Measurements from ENCODE around the gene PLPPR3. TPM values are rescaled to one million over a fixed set of nuclear protein-coding genes. Genes with fewer than 3 reads are reported as not detected.

PLPPR3 gene
- total RNA-seq: not detected

- TF ChIP-seq POLR2AphosphoS5 (IDR thresholded peaks at IDR 0.05): no peak
- no peak for TF ChIP-seq EP300 (IDR thresholded peaks at IDR 0.05)
- no peak for TF ChIP-seq POLR2A (IDR thresholded peaks at IDR 0.05)
- TF ChIP-seq CTCF (IDR thresholded peaks at IDR 0.05): no peak
- Histone ChIP-seq H3K36me3 (no peaks in the 10 kb centered on the region), H3K4me3 (peak within 1 kb of the TSS; percentile 47), H3K27ac (no peak within 1 kb of the TSS), H3K27me3 (peaks cover 29% of the 10 kb centered on the region), H3K4me1 (peaks cover 15% of the 10 kb centered on the region), H3K9me3 (no peaks in the 10 kb centered on the region)
- WGBS: 0% methylated on average over 1 of the region's 86 CpGs
- no peak for DNase-seq (ENCODE audit: low spot score in 2 of 2)
Measured at GRCh38 chr19:821825-822503, at the start of gene PLPPR3. Gene PLPPR3 (minus strand): TSS chr19:821955. CDS start chr19:821559, 396 bp downstream.

- no peaks in the 10 kb centered on the region for H3K9me3 ChIP-seq
- H3K27ac ChIP-seq: no peak overlapping the region
- DNase-seq (ENCODE audit: low spot score in 2 of 2): no peak
- peaks cover 47% of the 10 kb centered on the region for H3K4me1 ChIP-seq
- peaks cover 62% of the 10 kb centered on the region for H3K36me3 ChIP-seq
- no peak overlapping the region for H3K4me3 ChIP-seq
- no peaks in the 10 kb centered on the region for H3K27me3 ChIP-seq
- TF ChIP-seq POLR2A (IDR thresholded peaks at IDR 0.05): no peak
- TF ChIP-seq EP300 (IDR thresholded peaks at IDR 0.05): no peak
- TF ChIP-seq CTCF (IDR thresholded peaks at IDR 0.05): no peak
- no peak for TF ChIP-seq POLR2AphosphoS5 (IDR thresholded peaks at IDR 0.05)
- WGBS: 83% methylated on average over 20 of the region's 28 CpGs
Measured at GRCh38 chr19:870963-871401, 49.2 kb upstream of the PLPPR3 start.

- no peak overlapping the region for H3K27ac ChIP-seq
- WGBS: 87% methylated on average over 7 of the region's 8 CpGs
- DNase-seq (ENCODE audit: low spot score in 2 of 2): no peak
- peaks cover 55% of the 10 kb centered on the region for H3K36me3 ChIP-seq
- peaks cover 47% of the 10 kb centered on the region for H3K4me1 ChIP-seq
- TF ChIP-seq POLR2A (IDR thresholded peaks at IDR 0.05) (no peak), POLR2AphosphoS5 (IDR thresholded peaks at IDR 0.05) (no peak), EP300 (IDR thresholded peaks at IDR 0.05) (no peak)
- H3K9me3 ChIP-seq: no peaks in the 10 kb centered on the region
- H3K27me3 ChIP-seq: no peaks in the 10 kb centered on the region
- H3K4me3 ChIP-seq: no peak overlapping the region
Measured at GRCh38 chr19:870314-870713, 48.6 kb upstream of the PLPPR3 start.

- 50% methylated on average over 17 of the region's 29 CpGs for WGBS
- Histone ChIP-seq H3K36me3 (peaks cover 47% of the 10 kb centered on the region), H3K9me3 (no peaks in the 10 kb centered on the region), H3K27ac (peak overlapping the region; percentile 68), H3K4me3 (no peak overlapping the region), H3K27me3 (no peaks in the 10 kb centered on the region), H3K4me1 (peaks cover 43% of the 10 kb centered on the region)
- no peak for DNase-seq (ENCODE audit: low spot score in 2 of 2)
- TF ChIP-seq CTCF (IDR thresholded peaks at IDR 0.05): no peak
- TF ChIP-seq POLR2AphosphoS5 (IDR thresholded peaks at IDR 0.05): peak in 1 of 3 donors; percentile 7
Measured at GRCh38 chr19:869245-870177, 47.8 kb upstream of the PLPPR3 start.

- Histone ChIP-seq H3K36me3 (peaks cover 41% of the 10 kb centered on the region), H3K4me1 (peaks cover 37% of the 10 kb centered on the region), H3K27me3 (no peaks in the 10 kb centered on the region), H3K9me3 (no peaks in the 10 kb centered on the region), H3K27ac (peak overlapping the region; percentile 68), H3K4me3 (no peak overlapping the region)
- TF ChIP-seq POLR2AphosphoS5 (IDR thresholded peaks at IDR 0.05): no peak
- TF ChIP-seq EP300 (IDR thresholded peaks at IDR 0.05): no peak
- no peak for TF ChIP-seq CTCF (IDR thresholded peaks at IDR 0.05)
- no peak for TF ChIP-seq POLR2A (IDR thresholded peaks at IDR 0.05)
- WGBS: 84% methylated on average over 21 of the region's 34 CpGs
- no peak for DNase-seq (ENCODE audit: low spot score in 2 of 2)
Measured at GRCh38 chr19:868458-869244, 46.9 kb upstream of the PLPPR3 start.

Data from suprapubic skin (tissue), 4 donors.